Natural killer cell (primary cell): ENCODE data around the gene BAIAP3. TPM values are rescaled to one million over a fixed set of nuclear protein-coding genes. Genes with fewer than 3 reads are reported as not detected.

Source experiments
- ATAC-seq, 3 donors: fragments of 150-1000 bp in 2 of 3; fragments of 200-7000 bp in 1 of 3; cut with Tn5 transposase; 1 replicate in 1 of 3; 2 replicates in 2 of 3; pipeline ENCODE4 v1.10.0; 2021; ENCODE audit warnings: mild to moderate bottlenecking in 2 of 3, moderate library complexity in 2 of 3
- DNase-seq, 2 donors: peaks; one replicate each; pipeline versions ENCODE4 v3.0.0 to v3.0.0-alpha.2; 2013 to 2021; ENCODE audit warnings: mixed read lengths in 1 of 2
- H3K27ac ChIP-seq: one replicate; pipeline ENCODE4 v1.5.1; 2013; ENCODE audit warnings: mild to moderate bottlenecking, low read length
- H3K27me3 ChIP-seq: one replicate; pipeline ENCODE4 v1.6.1; 2013; ENCODE audit warnings: low read length; ENCODE audit not compliant: control insufficient read depth, insufficient read depth
- H3K36me3 ChIP-seq: one replicate; pipeline ENCODE4 v1.6.1; 2013; ENCODE audit warnings: low read length; ENCODE audit not compliant: control insufficient read depth, insufficient read depth
- H3K4me1 ChIP-seq: one replicate; pipeline ENCODE4 v1.6.1; 2013; ENCODE audit warnings: low read length; ENCODE audit not compliant: control insufficient read depth, insufficient read depth
- H3K4me3 ChIP-seq: one replicate; pipeline ENCODE4 v1.5.1; 2013; ENCODE audit warnings: low read length
- H3K9me3 ChIP-seq: one replicate; pipeline ENCODE4 v1.6.1; 2013; ENCODE audit warnings: low read length; ENCODE audit not compliant: control insufficient read depth, insufficient read depth
- H3K27ac Mint-ChIP-seq, 2 donors: one replicate each; pipeline ENCODE4 v1.8.0; 2022; ENCODE audit warnings: mild to moderate bottlenecking in 2 of 2, mixed read lengths in 2 of 2, moderate library complexity in 1 of 2
- H3K27me3 Mint-ChIP-seq, 2 donors: one replicate each; pipeline ENCODE4 v1.8.0; 2022; ENCODE audit warnings: low read depth in 2 of 2, mixed read lengths in 2 of 2
- H3K36me3 Mint-ChIP-seq: one replicate; pipeline ENCODE4 v1.8.0; 2022; ENCODE audit warnings: mixed read lengths
- H3K4me1 Mint-ChIP-seq, 2 donors: one replicate each; pipeline ENCODE4 v1.8.0; 2022; ENCODE audit warnings: mixed read lengths in 2 of 2
- H3K4me3 Mint-ChIP-seq: one replicate; pipeline ENCODE4 v1.8.0; 2022; ENCODE audit warnings: mild to moderate bottlenecking, moderate library complexity, mixed read lengths
- H3K9me3 Mint-ChIP-seq, 2 donors: one replicate each; pipeline ENCODE4 v1.8.0; 2022; ENCODE audit warnings: mixed read lengths in 2 of 2
- CTCF ChIP-seq: fragments of 200-600 bp; IDR thresholded peaks from one replicate; pipeline ENCODE4 v1.8.0; 2022; ENCODE audit warnings: antibody characterized with exemption
- WGBS: methylation state at CpG from one replicate; pipeline ENCODE4 v1.1.7; 2013; ENCODE audit warnings: missing lambda C conversion rate; ENCODE audit not compliant: insufficient coverage; 5-methylcytosine and 5-hydroxymethylcytosine counted together
- intact Hi-C: fragments of 100-400 bp; cut with micrococcal nuclease; formaldehyde crosslinking; loops from one replicate; pipeline ENCODE4 v1.14.2; 2022
- total RNA-seq, 4 donors: library from RNA; stranded (reverse); fragments of 120-200 nt in 1 of 4; gene quantifications; one replicate each; pipeline versions ENCODE4 v1.2.3 to v1.2.4, GENCODE V29; 2013 to 2022

BAIAP3 gene
- total RNA-seq, 3 donors from 2014 or later (not counting 1 experiment from before 2014, with no cell fraction given) = 17.7 to 21.7 (median 19.9) TPM

- Mint-ChIP-seq H3K27ac (no peak overlapping the region), H3K4me3 (no peak overlapping the region), H3K9me3 (no peaks in the 10 kb centered on the region), H3K4me1 (peaks cover 18 to 37% of the 10 kb centered on the region in 2 donors), H3K36me3 (no peaks in the 10 kb centered on the region), H3K27me3 (no peaks in the 10 kb centered on the region)
- Histone ChIP-seq H3K9me3 (no peaks in the 10 kb centered on the region), H3K4me1 (peaks cover 1% of the 10 kb centered on the region), H3K4me3 (no peak overlapping the region), H3K36me3 (peaks cover 21% of the 10 kb centered on the region), H3K27ac (no peak overlapping the region), H3K27me3 (no peaks in the 10 kb centered on the region)
- TF ChIP-seq CTCF = no peak
- WGBS = 88% methylated on average over 19 of the region's 19 CpGs
- ATAC-seq (no peak), DNase-seq (no peak)
- intact Hi-C loops = loop anchor here (10.0 kb wide), 1 partner anchor 347 kb away; the partner anchor contains the start of gene MAPK8IP3
Observed at GRCh38 chr16:1357906-1358566, 24.6 kb downstream of the BAIAP3 start.

GRCh38 chr16:1361685-1362360 lies 28.4 kb downstream of the BAIAP3 start:
- no peak overlapping the region for H3K4me3 ChIP-seq
- WGBS = 97% methylated on average over 43 of the region's 43 CpGs
- H3K9me3 Mint-ChIP-seq = no peaks in the 10 kb centered on the region
- DNase-seq (no peak), ATAC-seq (no peak)
- H3K27ac ChIP-seq = no peak overlapping the region
- no peak for TF ChIP-seq CTCF
- intact Hi-C loops = no loop called here
- H3K4me3 Mint-ChIP-seq = no peak overlapping the region
- no peaks in the 10 kb centered on the region for H3K27me3 Mint-ChIP-seq
- H3K36me3 Mint-ChIP-seq = no peaks in the 10 kb centered on the region
- no peaks in the 10 kb centered on the region for H3K27me3 ChIP-seq
- H3K27ac Mint-ChIP-seq = no peak overlapping the region
- peaks cover 0 to 5% of the 10 kb centered on the region in 2 donors for H3K4me1 Mint-ChIP-seq
- no peaks in the 10 kb centered on the region for H3K9me3 ChIP-seq
- peaks cover 49% of the 10 kb centered on the region for H3K36me3 ChIP-seq
- H3K4me1 ChIP-seq = no peaks in the 10 kb centered on the region

GRCh38 chr16:1362807-1363206 lies 29.4 kb downstream of the BAIAP3 start:
- no peaks in the 10 kb centered on the region for H3K36me3 Mint-ChIP-seq
- WGBS = 93% methylated on average over 11 of the region's 11 CpGs

More at GRCh38 chr16:1362807-1363206, 29.4 kb downstream of the BAIAP3 start:
- no peak overlapping the region for H3K27ac Mint-ChIP-seq
- TF ChIP-seq CTCF = no peak
- intact Hi-C loops = no loop called here
- Histone ChIP-seq H3K9me3 (no peaks in the 10 kb centered on the region), H3K4me1 (no peaks in the 10 kb centered on the region), H3K27me3 (no peaks in the 10 kb centered on the region), H3K4me3 (no peak overlapping the region), H3K27ac (no peak overlapping the region), H3K36me3 (peaks cover 53% of the 10 kb centered on the region)
- DNase-seq = no peak
- no peak for ATAC-seq
- no peaks in the 10 kb centered on the region for H3K9me3 Mint-ChIP-seq
- no peaks in the 10 kb centered on the region for H3K27me3 Mint-ChIP-seq
- no peak overlapping the region for H3K4me3 Mint-ChIP-seq
- H3K4me1 Mint-ChIP-seq = peaks cover 0 to 5% of the 10 kb centered on the region in 2 donors
